ENCODE measurements around the gene KCNQ1. TPM values are rescaled to one million over a fixed set of nuclear protein-coding genes. Genes with fewer than 3 reads are reported as not detected.

The KCNQ1 gene
- polyA plus RNA-seq, 1 of the 3 experiments (the other 2 are of a cell fraction): 0.05 TPM

DNA sequence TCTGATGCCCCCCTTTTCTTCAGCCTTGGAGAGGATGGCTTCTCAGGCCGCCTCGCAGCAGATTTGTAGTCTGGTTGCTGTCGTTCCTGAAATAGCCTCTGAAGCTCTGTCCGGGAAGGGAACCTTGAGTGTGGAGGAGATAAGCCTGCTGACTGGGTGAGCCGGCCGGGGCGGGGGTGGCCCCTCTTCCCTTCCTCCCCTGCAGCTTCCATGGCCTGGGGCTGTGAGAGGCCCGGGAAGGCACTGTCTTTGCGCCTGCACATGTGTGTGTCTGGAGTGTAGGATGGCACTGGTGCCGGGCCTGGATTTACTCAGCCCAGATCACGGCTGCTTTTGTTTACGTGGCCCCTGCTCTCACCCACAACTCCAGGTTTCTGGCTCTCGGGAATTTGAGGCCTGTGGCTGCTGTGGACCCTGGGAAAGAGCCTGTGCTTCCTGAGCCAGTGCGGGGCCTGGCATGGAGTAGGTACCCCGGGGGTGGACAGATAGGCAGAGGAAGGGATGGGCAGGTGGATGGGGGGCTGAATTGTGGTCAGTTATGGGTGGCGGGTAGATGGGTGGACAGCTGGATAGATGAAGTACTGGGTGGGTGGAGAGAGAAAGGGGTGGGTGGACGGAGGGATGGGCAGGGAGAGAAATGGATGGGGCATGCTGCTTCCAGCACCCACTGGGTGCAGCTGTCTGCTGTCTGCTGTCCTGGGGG, 16.6 kb downstream of the KCNQ1 start:
- Histone ChIP-seq H4K20me1 (ENCODE audit: insufficient read depth) (no peaks in the 10 kb centered on the region), H3K27ac (ENCODE audit: low read depth in 2 of 2, low read length in 1 of 2) (peak overlapping the region in 1 of 2 experiments; percentile 43; a peak in 1 of 4 replicates), H2AFZ (ENCODE audit: low read depth) (no peak overlapping the region), H3K9me2 (no peaks in the 10 kb centered on the region), H3K4me3 (ENCODE audit: low read depth in 2 of 2, low read length in 1 of 2) (no peak overlapping the region), H3K9me3 (no peaks in the 10 kb centered on the region), H3K79me2 (ENCODE audit: insufficient read depth) (no peaks in the 10 kb centered on the region), H3K4me2 (no peak overlapping the region), H3K9ac (no peak overlapping the region), H3K36me3 (replicated peaks in 1 of 2; ENCODE audit: control insufficient read depth in 1 of 2, insufficient read depth in 2 of 2, low read length in 1 of 2) (no peaks in the 10 kb centered on the region), H3F3A (replicated peaks; ENCODE audit: insufficient read depth) (no peaks in the 10 kb centered on the region), H3K4me1 (ENCODE audit: control insufficient read depth in 1 of 2, insufficient read depth in 2 of 2, low read depth in 1 of 2, low read length in 1 of 2) (peaks cover 0 to 26% of the 10 kb centered on the region in 2 experiments; a peak in 1 of 4 replicates), H3K27me3 (ENCODE audit: insufficient read depth) (no peaks in the 10 kb centered on the region)
- peak; percentile 83 for DNase-seq
- POLR2A ChIA-PET: no interaction called here
- TF ChIP-seq EP300 (IDR thresholded peaks at IDR 0.05; ENCODE audit: borderline replicate concordance in 1 of 2, low read depth in 1 of 2, low read length in 1 of 2): peak in 1 of 2 experiments; percentile 51; a peak in 2 of 4 replicates
- TF ChIP-seq CHD2 (IDR thresholded peaks at IDR 0.05; ENCODE audit: low read length, partially characterized antibody): peak; percentile 27
- 0 out of 2 replicates have a peak, but pooled peaks have one; percentile 21 for TF ChIP-seq MXI1 (IDR thresholded peaks at IDR 0.05; ENCODE audit: low read depth, low read length)
- peak; percentile 88 for TF ChIP-seq FOXJ3 (CRISPR knock-in tag; IDR thresholded peaks at IDR 0.05)
- TF ChIP-seq GABPA (IDR thresholded peaks at IDR 0.05; ENCODE audit: low read depth): no peak
- CTCF ChIA-PET: interaction anchor here (1.1 to 2.5 kb wide), 3 partner anchors 41 to 72 kb away, joined by 4 to 7 read pairs (median 7); no protein-coding TSS in a partner anchor
- WGBS (ENCODE audit: low lambda C conversion rate): 35% methylated on average over 12 of the region's 17 CpGs

DNA sequence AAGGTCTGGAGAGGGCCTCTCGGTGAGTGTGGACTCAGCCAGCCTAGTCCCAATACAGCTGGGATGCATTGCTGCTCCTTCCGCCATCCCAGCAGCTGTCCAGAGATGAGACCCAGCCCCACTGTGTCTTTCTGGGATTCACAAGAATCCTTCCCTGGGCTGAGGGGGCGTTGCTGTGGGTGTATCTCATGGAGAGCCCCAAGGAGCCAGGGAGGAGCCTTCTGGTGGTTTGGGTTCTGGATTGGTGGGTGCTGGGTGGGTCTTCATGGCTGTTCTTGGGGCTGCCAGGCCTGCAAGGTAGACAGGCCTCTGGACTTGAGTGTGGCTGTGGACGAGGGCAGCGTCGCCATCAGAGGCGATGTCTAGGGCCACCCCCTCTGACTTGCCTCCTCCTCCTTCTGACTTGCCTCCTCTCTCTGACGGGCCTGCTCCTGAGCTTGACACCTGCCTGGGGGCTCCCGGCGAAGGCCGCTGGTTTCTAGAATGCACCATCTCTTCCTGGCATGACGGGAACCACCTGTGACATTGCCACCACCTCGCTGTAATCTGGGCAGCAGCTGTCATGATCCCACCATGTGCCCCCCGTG, 17.2 kb downstream of the KCNQ1 start:
- no peak overlapping the region for H3K4me3 ChIP-seq (ENCODE audit: low read depth in 2 of 2, low read length in 1 of 2)
- CTCF ChIA-PET: interaction anchor here (1.1 to 1.7 kb wide), 2 partner anchors 69 to 71 kb away, joined by 4 to 7 read pairs; no protein-coding TSS in a partner anchor
- no peak for TF ChIP-seq EP300 (IDR thresholded peaks at IDR 0.05; ENCODE audit: borderline replicate concordance in 1 of 2, low read depth in 1 of 2, low read length in 1 of 2)
- no peak for TF ChIP-seq ELF1 (IDR thresholded peaks at IDR 0.05)
- TF ChIP-seq, protein P1, sequence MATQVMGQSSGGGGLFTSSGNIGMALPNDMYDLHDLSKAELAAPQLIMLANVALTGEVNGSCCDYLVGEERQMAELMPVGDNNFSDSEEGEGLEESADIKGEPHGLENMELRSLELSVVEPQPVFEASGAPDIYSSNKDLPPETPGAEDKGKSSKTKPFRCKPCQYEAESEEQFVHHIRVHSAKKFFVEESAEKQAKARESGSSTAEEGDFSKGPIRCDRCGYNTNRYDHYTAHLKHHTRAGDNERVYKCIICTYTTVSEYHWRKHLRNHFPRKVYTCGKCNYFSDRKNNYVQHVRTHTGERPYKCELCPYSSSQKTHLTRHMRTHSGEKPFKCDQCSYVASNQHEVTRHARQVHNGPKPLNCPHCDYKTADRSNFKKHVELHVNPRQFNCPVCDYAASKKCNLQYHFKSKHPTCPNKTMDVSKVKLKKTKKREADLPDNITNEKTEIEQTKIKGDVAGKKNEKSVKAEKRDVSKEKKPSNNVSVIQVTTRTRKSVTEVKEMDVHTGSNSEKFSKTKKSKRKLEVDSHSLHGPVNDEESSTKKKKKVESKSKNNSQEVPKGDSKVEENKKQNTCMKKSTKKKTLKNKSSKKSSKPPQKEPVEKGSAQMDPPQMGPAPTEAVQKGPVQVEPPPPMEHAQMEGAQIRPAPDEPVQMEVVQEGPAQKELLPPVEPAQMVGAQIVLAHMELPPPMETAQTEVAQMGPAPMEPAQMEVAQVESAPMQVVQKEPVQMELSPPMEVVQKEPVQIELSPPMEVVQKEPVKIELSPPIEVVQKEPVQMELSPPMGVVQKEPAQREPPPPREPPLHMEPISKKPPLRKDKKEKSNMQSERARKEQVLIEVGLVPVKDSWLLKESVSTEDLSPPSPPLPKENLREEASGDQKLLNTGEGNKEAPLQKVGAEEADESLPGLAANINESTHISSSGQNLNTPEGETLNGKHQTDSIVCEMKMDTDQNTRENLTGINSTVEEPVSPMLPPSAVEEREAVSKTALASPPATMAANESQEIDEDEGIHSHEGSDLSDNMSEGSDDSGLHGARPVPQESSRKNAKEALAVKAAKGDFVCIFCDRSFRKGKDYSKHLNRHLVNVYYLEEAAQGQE (IDR thresholded peaks at IDR 0.05; ENCODE audit: low read depth, low read length): no peak
- TF ChIP-seq TEAD4 (IDR thresholded peaks at IDR 0.05; ENCODE audit: borderline replicate concordance, insufficient read depth): no peak
- TF ChIP-seq SIN3A (IDR thresholded peaks at IDR 0.05; ENCODE audit: borderline replicate concordance, low read depth, low read length): no peak
- TF ChIP-seq FOXJ3 (CRISPR knock-in tag; IDR thresholded peaks at IDR 0.05): no peak
- TF ChIP-seq SMC3 (IDR thresholded peaks at IDR 0.05; ENCODE audit: low read depth, low read length): no peak
- TF ChIP-seq EZH2phosphoT487 (IDR thresholded peaks at IDR 0.05; ENCODE audit: borderline replicate concordance, low read depth): no peak
- TF ChIP-seq CHD2 (IDR thresholded peaks at IDR 0.05; ENCODE audit: low read length, partially characterized antibody): no peak
- TF ChIP-seq MXI1 (IDR thresholded peaks at IDR 0.05; ENCODE audit: low read depth, low read length): no peak
- TF ChIP-seq, protein P2, sequence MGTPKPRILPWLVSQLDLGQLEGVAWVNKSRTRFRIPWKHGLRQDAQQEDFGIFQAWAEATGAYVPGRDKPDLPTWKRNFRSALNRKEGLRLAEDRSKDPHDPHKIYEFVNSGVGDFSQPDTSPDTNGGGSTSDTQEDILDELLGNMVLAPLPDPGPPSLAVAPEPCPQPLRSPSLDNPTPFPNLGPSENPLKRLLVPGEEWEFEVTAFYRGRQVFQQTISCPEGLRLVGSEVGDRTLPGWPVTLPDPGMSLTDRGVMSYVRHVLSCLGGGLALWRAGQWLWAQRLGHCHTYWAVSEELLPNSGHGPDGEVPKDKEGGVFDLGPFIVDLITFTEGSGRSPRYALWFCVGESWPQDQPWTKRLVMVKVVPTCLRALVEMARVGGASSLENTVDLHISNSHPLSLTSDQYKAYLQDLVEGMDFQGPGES (IDR thresholded peaks at IDR 0.05; ENCODE audit: low read depth, low read length): no peak
- TF ChIP-seq GATA2 (CRISPR knock-in tag; IDR thresholded peaks at IDR 0.05): no peak
- TF ChIP-seq RFX5 (IDR thresholded peaks at IDR 0.05; ENCODE audit: low read length): no peak
- no peak for TF ChIP-seq RXRA (IDR thresholded peaks at IDR 0.05; ENCODE audit: borderline replicate concordance, low read depth)
- TF ChIP-seq, protein P3, sequence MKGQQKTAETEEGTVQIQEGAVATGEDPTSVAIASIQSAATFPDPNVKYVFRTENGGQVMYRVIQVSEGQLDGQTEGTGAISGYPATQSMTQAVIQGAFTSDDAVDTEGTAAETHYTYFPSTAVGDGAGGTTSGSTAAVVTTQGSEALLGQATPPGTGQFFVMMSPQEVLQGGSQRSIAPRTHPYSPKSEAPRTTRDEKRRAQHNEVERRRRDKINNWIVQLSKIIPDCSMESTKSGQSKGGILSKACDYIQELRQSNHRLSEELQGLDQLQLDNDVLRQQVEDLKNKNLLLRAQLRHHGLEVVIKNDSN (IDR thresholded peaks at IDR 0.05; ENCODE audit: borderline replicate concordance, low read depth): no peak
- TF ChIP-seq FOSL2 (IDR thresholded peaks at IDR 0.05; ENCODE audit: borderline replicate concordance, low read depth): no peak
- TF ChIP-seq NRF1 (IDR thresholded peaks at IDR 0.05; ENCODE audit: low read depth, low read length): no peak

More for the DNA sequence above, 17.2 kb downstream of the KCNQ1 start:
- Histone ChIP-seq H4K20me1 (ENCODE audit: insufficient read depth) (no peaks in the 10 kb centered on the region), H3K4me2 (no peak overlapping the region), H3K9ac (no peak overlapping the region), H3F3A (replicated peaks; ENCODE audit: insufficient read depth) (no peaks in the 10 kb centered on the region), H3K27me3 (ENCODE audit: insufficient read depth) (no peaks in the 10 kb centered on the region), H2AFZ (ENCODE audit: low read depth) (no peak overlapping the region), H3K9me2 (no peaks in the 10 kb centered on the region), H3K27ac (ENCODE audit: low read depth in 2 of 2, low read length in 1 of 2) (peak overlapping the region in 1 of 2 experiments; percentile 41; a peak in 1 of 4 replicates), H3K79me2 (ENCODE audit: insufficient read depth) (no peaks in the 10 kb centered on the region), H3K9me3 (no peaks in the 10 kb centered on the region), H3K36me3 (replicated peaks in 1 of 2; ENCODE audit: control insufficient read depth in 1 of 2, insufficient read depth in 2 of 2, low read length in 1 of 2) (no peaks in the 10 kb centered on the region), H3K4me1 (ENCODE audit: control insufficient read depth in 1 of 2, insufficient read depth in 2 of 2, low read depth in 1 of 2, low read length in 1 of 2) (peaks cover 0 to 26% of the 10 kb centered on the region in 2 experiments; a peak in 1 of 4 replicates)
- 64% methylated on average over 8 of the region's 14 CpGs for WGBS (ENCODE audit: low lambda C conversion rate)
- no peak for DNase-seq
- POLR2A ChIA-PET: no interaction called here

All from SK-N-SH (cell line).